H9 (cell line): ENCODE measurements around the gene PHKA1. TPM values are rescaled to one million over a fixed set of nuclear protein-coding genes. Genes with fewer than 3 reads are reported as not detected.

Experiments used
- DNase-seq: peaks from one replicate; pipeline ENCODE4 v3.0.0-alpha.2; 2017
- H2AFZ ChIP-seq: one replicate; pipeline ENCODE4 v1.6.1; 2013; ENCODE audit warnings: mild to moderate bottlenecking, low read length, control low read depth, moderate library complexity
- H2AK5ac ChIP-seq: 2 replicates; pipeline ENCODE4 v1.6.1; 2013; ENCODE audit warnings: low read length, control low read depth, mixed read lengths; ENCODE audit not compliant: insufficient read length
- H2BK120ac ChIP-seq: one replicate; pipeline ENCODE4 v1.6.1; 2013; ENCODE audit warnings: low read depth, mild to moderate bottlenecking, low read length, control low read depth, inconsistent platforms; ENCODE audit not compliant: poor library complexity, severe bottlenecking
- H2BK12ac ChIP-seq: 2 replicates; pipeline ENCODE4 v1.6.1; 2013; ENCODE audit warnings: low read length, control low read depth, mixed read lengths, low read depth; ENCODE audit not compliant: insufficient read length
- H2BK15ac ChIP-seq: 2 replicates; pipeline ENCODE4 v1.6.1; 2013; ENCODE audit warnings: low read depth, low read length, control low read depth
- H2BK20ac ChIP-seq: one replicate; pipeline ENCODE4 v1.6.1; 2013; ENCODE audit warnings: low read depth, mild to moderate bottlenecking, low read length, control low read depth, inconsistent platforms; ENCODE audit not compliant: poor library complexity, severe bottlenecking
- H2BK5ac ChIP-seq: 2 replicates; pipeline ENCODE4 v1.6.1; 2013; ENCODE audit warnings: low read length, control low read depth, mixed read lengths; ENCODE audit not compliant: insufficient read length
- H3K14ac ChIP-seq: 2 replicates; pipeline ENCODE4 v1.6.1; 2013; ENCODE audit warnings: low read length, control low read depth; ENCODE audit not compliant: insufficient read depth
- H3K18ac ChIP-seq: 2 replicates; pipeline ENCODE4 v1.6.1; 2013; ENCODE audit warnings: low read depth, mild to moderate bottlenecking, mixed read lengths, low read length, control low read depth; ENCODE audit not compliant: insufficient read length
- H3K23ac ChIP-seq: 2 replicates; pipeline ENCODE4 v1.6.1; 2013; ENCODE audit warnings: low read length, control low read depth, mixed read lengths, low read depth; ENCODE audit not compliant: insufficient read length
- H3K23me2 ChIP-seq: 2 replicates; pipeline ENCODE4 v1.6.1; 2013; ENCODE audit warnings: low read depth, mild to moderate bottlenecking, mixed read lengths, low read length, control low read depth; ENCODE audit not compliant: insufficient read length, poor library complexity, severe bottlenecking
- H3K27ac ChIP-seq: 2 replicates; pipeline ENCODE4 v1.5.1; 2013; ENCODE audit warnings: low read length, control low read depth, mixed read lengths, low read depth; ENCODE audit not compliant: insufficient read length
- H3K27me3 ChIP-seq: 2 replicates; pipeline ENCODE4 v1.6.1; 2013; ENCODE audit warnings: low read length, control low read depth, inconsistent platforms; ENCODE audit not compliant: insufficient read depth
- H3K4ac ChIP-seq: 2 replicates; pipeline ENCODE4 v1.6.1; 2013; ENCODE audit warnings: low read depth, mild to moderate bottlenecking, control low read depth, inconsistent platforms, low read length, moderate library complexity
- H3K4me1 ChIP-seq: 2 replicates; pipeline ENCODE4 v1.6.1; 2013; ENCODE audit warnings: low read length, control low read depth, inconsistent platforms; ENCODE audit not compliant: insufficient read depth
- H3K4me2 ChIP-seq: 2 replicates; pipeline ENCODE4 v1.6.1; 2013; ENCODE audit warnings: low read length, control low read depth, mixed read lengths; ENCODE audit not compliant: insufficient read length, insufficient read depth
- H3K56ac ChIP-seq: 2 replicates; pipeline ENCODE4 v1.6.1; 2013; ENCODE audit warnings: low read depth, mild to moderate bottlenecking, mixed read lengths, low read length, control low read depth; ENCODE audit not compliant: insufficient read length
- H3K79me1 ChIP-seq: 2 replicates; pipeline ENCODE4 v1.6.1; 2013; ENCODE audit warnings: low read depth, mild to moderate bottlenecking, moderate library complexity, low read length, control low read depth, inconsistent platforms; ENCODE audit not compliant: insufficient read depth, poor library complexity, severe bottlenecking
- H3K79me2 ChIP-seq: 2 replicates; pipeline ENCODE4 v1.6.1; 2013; ENCODE audit warnings: low read length, control low read depth, inconsistent platforms; ENCODE audit not compliant: insufficient read depth
- H3K9ac ChIP-seq: 2 replicates; pipeline ENCODE4 v1.6.1; 2013; ENCODE audit warnings: low read length, control low read depth, mixed read lengths; ENCODE audit not compliant: insufficient read length; ENCODE audit errors: extremely low read depth
- H3K9me3 ChIP-seq: one replicate; pipeline ENCODE4 v1.6.1; 2013; ENCODE audit warnings: low read depth, low read length, inconsistent platforms; ENCODE audit not compliant: control insufficient read depth
- H3T11ph ChIP-seq: one replicate; pipeline ENCODE4 v1.6.1; 2013; ENCODE audit warnings: mild to moderate bottlenecking, low read length, control low read depth, inconsistent platforms
- H4K20me1 ChIP-seq: one replicate; pipeline ENCODE4 v1.6.1; 2013; ENCODE audit not compliant: control insufficient read depth, insufficient read length, insufficient read depth
- H4K5ac ChIP-seq: 2 replicates; pipeline ENCODE4 v1.6.1; 2013; ENCODE audit warnings: low read depth, mild to moderate bottlenecking, mixed read lengths, low read length, control low read depth; ENCODE audit not compliant: insufficient read length
- H4K8ac ChIP-seq: replicated peaks from 2 replicates; pipeline ENCODE4 v1.6.1; 2013; ENCODE audit warnings: low read length, control low read depth, mixed read lengths, low read depth; ENCODE audit not compliant: insufficient read length
- H4K91ac ChIP-seq: 2 replicates; pipeline ENCODE4 v1.6.1; 2013; ENCODE audit warnings: low read depth, mild to moderate bottlenecking, moderate library complexity, mixed read lengths, low read length, control low read depth; ENCODE audit not compliant: insufficient read length
- H3K27ac Mint-ChIP-seq, 3 experiments: 2 replicates in 2 of 3; 3 replicates in 1 of 3; pipeline ENCODE4 v1.8.0; 2020 to 2021; ENCODE audit warnings: mixed read lengths in 3 of 3, mild to moderate bottlenecking in 1 of 3, moderate library complexity in 1 of 3
- H3K27me3 Mint-ChIP-seq: 2 replicates; pipeline ENCODE4 v1.8.0; 2021; ENCODE audit warnings: low read depth, mild to moderate bottlenecking, moderate library complexity, mixed read lengths
- H3K36me3 Mint-ChIP-seq, 3 experiments: 2 replicates in 2 of 3; 3 replicates in 1 of 3; pipeline ENCODE4 v1.8.0; 2020 to 2021; ENCODE audit warnings: low read depth in 3 of 3, mixed read lengths in 3 of 3; ENCODE audit not compliant: insufficient read depth in 1 of 3
- H3K4me1 Mint-ChIP-seq, 2 experiments: 2 replicates each; pipeline ENCODE4 v1.8.0; 2020; ENCODE audit warnings: mixed read lengths in 2 of 2
- H3K4me3 Mint-ChIP-seq, 2 experiments: 2 replicates in 1 of 2; 3 replicates in 1 of 2; pipeline ENCODE4 v1.8.0; 2020 to 2021; ENCODE audit warnings: mild to moderate bottlenecking in 2 of 2, mixed read lengths in 2 of 2, moderate library complexity in 1 of 2
- H3K9me3 Mint-ChIP-seq, 2 experiments: 2 replicates in 1 of 2; 3 replicates in 1 of 2; pipeline ENCODE4 v1.8.0; 2020; ENCODE audit warnings: mild to moderate bottlenecking in 2 of 2, mixed read lengths in 2 of 2, moderate library complexity in 1 of 2
- CTCF ChIP-seq: fragments of 200-600 bp; sonication (generic); conservative IDR thresholded peaks from 3 replicates; pipeline ENCODE4 v1.8.0; 2021; ENCODE audit warnings: antibody characterized with exemption, mild to moderate bottlenecking
- total RNA-seq: library from RNA; stranded (reverse); gene quantifications from 2 replicates; pipeline ENCODE4 v1.2.1, GENCODE V29; 2021

PHKA1 gene
- total RNA-seq, 1 experiment from 2014 or later, result 6.6 TPM

DNA sequence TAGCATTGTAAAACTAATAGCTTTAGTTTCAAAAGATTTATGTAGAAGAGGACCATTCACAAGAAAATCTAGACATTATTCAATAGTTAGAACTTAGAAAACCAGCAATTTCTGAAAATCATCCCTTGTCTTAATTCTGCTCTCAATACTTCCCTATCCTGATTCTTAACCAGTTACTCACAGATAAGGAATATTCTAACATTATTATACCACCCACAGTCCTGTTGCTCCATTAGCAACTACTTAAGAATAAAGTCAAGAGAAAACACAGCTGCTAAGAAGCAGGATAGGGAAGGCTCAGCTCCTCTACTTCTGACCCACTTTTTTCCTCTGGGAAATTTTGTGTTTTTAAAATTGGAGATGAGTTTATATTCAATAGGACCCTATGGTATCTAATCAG lies 47.7 kb downstream of the PHKA1 start:
- no peak overlapping the region for H3K9ac ChIP-seq
- H4K20me1 ChIP-seq, result no peaks in the 10 kb centered on the region
- H2BK20ac ChIP-seq, result no peak overlapping the region
- no peak overlapping the region for H4K8ac ChIP-seq
- H2AK5ac ChIP-seq, result no peak overlapping the region
- no peak for DNase-seq
- no peak overlapping the region for H3K56ac ChIP-seq
- H2BK120ac ChIP-seq, result no peak overlapping the region
- peaks cover 33 to 40% of the 10 kb centered on the region in 2 experiments for H3K9me3 Mint-ChIP-seq
- H3K79me2 ChIP-seq, result no peaks in the 10 kb centered on the region
- H2BK5ac ChIP-seq, result no peak overlapping the region
- H3K79me1 ChIP-seq, result no peaks in the 10 kb centered on the region
- H4K5ac ChIP-seq, result no peak overlapping the region
- H2AFZ ChIP-seq, result no peak overlapping the region
- H2BK15ac ChIP-seq, result no peak overlapping the region
- H3K4me3 Mint-ChIP-seq, result no peak overlapping the region
- H3K27me3 Mint-ChIP-seq, result no peaks in the 10 kb centered on the region
- H3K27ac Mint-ChIP-seq, result no peak overlapping the region
- no peak overlapping the region for H3K4me2 ChIP-seq
- no peaks in the 10 kb centered on the region for H3K23me2 ChIP-seq
- no peak overlapping the region for H3K27ac ChIP-seq
- H3K36me3 Mint-ChIP-seq, result peaks cover 0 to 8% (median 1%) of the 10 kb centered on the region in 3 experiments; a peak in 3 of 7 replicates
- H3K4me1 Mint-ChIP-seq, result no peaks in the 10 kb centered on the region; a peak in 1 of 4 replicates
- no peaks in the 10 kb centered on the region for H3K4me1 ChIP-seq
- no peak overlapping the region for H2BK12ac ChIP-seq
- no peak overlapping the region for H3K18ac ChIP-seq
- no peak overlapping the region for H3K23ac ChIP-seq
- no peaks in the 10 kb centered on the region for H3K27me3 ChIP-seq
- no peak overlapping the region for H3T11ph ChIP-seq
- no peak for TF ChIP-seq CTCF
- no peak overlapping the region for H4K91ac ChIP-seq
- H3K9me3 ChIP-seq, result peaks cover 13% of the 10 kb centered on the region
- no peak overlapping the region for H3K14ac ChIP-seq
- no peak overlapping the region for H3K4ac ChIP-seq
